HG03135 (cell line): ENCODE data around the gene CCDC110.

ENCODE experiments used
- ATAC-seq: cut with Tn5 transposase; IDR thresholded peaks from one replicate; pipeline ENCODE4 v1.9.1; 2021; ENCODE audit warnings: mild to moderate bottlenecking, moderate library complexity; ENCODE audit not compliant: unreplicated experiment

CCDC110 gene

DNA sequence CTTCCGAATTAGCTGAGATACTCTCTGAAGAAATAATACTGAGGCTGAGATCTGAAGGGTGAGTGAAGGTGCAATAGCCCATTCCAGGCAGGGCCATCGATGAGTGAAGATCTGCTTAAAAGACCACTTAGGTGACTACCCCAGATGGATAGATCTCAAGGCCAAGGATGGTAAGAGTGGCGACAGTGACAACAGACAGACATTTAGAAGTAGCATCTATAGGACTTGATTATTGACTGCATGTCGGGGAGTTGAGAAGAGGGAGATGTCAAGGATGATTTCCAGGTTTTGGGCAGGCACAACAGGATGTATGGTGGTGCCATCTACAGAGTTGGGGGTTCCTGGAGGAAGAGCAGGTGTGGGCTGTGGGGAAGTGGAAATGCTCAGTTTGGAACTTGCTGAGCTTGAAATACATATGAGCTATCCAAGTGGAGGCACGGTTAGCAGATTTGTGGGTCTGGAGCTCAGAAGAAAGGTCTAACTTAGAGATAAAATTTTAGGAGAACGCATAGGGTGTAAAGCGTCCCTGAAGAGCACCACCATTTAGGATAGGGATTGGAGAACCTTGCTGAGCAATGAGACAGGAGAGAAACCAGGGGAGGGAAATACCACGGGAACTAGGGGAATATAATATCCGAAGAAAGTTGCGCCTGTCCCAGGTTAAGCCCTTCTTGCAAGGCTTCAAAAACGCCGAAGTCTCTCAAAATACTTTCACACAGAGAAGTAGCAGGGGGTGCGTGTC is 46.5 kb downstream of the CCDC110 start:
- ATAC-seq: peak; percentile 2

DNA sequence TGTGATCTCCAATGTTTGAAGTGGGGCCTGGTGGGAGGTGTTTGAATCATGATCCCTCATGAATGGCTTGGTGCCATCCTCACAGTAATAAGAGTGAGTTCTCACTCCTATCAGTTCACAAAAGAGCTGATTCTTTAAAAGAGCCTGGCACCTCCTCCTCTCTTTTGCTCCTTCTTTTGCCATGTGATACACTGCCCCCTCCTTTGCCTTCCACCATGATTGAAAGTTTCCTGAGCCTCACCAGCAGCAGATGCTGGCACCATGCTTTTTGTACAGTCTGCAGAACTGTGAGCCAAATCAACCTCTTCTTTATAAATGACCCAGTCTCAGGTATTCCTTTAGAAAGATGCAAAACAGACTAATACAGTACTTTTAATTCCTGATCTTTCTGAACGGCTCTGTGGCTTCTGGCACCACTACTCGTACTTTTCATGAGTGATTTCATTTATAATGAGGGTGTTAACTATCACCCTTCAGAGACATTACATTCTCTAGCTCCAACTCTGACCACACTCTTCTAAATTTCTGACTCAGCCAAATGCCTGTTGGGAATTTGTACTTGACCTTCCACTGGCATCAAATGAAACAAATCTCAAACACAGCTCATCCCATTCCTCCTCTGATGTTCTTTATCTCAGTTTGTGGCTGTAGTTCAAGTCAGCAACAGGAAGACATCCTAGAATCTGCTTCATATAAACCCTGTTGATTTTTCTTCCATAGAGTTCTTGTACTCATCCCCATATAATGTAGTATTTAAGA is 50.0 kb downstream of the CCDC110 start:
- ATAC-seq: no peak

DNA sequence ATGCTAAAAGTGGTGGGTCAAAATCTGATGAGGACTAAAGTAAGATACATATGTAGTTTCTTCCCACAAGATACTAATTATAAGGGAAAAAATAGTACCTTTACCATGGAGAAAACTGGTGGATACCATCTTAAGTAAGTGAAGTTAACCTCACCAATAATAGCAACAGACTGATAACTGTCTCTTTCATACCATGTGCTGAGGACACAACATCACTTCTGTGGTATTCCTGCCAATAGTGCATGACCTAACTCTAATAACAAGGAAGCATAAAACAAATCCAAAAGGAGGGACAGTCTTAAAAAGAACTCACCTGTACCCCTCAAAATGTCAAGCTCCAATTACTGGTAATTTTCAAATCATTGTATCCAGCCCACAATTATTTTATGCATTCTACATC is 54.6 kb downstream of the CCDC110 start:
- no peak for ATAC-seq

GRCh38 chr4:185412412-185412811 is 59.1 kb downstream of the CCDC110 start:
- ATAC-seq: no peak

GRCh38 chr4:185411849-185412248 is 59.7 kb downstream of the CCDC110 start:
- ATAC-seq: no peak

DNA sequence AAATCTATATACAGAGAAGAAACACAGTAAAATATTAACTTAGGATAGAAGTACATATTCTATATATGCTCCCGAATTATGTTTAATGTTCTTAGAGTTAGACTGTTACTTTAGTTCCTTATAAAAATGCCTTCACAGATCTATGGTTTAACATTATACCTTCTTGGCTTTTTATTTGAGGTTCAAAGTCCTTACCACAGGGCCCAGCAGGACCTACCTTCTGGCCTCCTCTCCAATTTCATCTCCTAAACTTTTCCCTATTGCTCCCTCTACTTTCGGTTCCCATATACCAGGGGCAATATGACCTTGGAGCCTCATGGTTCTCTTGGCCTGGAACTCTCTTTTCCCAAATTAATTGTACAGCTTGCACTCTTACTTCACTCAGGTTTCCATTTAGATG is 63.1 kb downstream of the CCDC110 start:
- no peak for ATAC-seq

DNA sequence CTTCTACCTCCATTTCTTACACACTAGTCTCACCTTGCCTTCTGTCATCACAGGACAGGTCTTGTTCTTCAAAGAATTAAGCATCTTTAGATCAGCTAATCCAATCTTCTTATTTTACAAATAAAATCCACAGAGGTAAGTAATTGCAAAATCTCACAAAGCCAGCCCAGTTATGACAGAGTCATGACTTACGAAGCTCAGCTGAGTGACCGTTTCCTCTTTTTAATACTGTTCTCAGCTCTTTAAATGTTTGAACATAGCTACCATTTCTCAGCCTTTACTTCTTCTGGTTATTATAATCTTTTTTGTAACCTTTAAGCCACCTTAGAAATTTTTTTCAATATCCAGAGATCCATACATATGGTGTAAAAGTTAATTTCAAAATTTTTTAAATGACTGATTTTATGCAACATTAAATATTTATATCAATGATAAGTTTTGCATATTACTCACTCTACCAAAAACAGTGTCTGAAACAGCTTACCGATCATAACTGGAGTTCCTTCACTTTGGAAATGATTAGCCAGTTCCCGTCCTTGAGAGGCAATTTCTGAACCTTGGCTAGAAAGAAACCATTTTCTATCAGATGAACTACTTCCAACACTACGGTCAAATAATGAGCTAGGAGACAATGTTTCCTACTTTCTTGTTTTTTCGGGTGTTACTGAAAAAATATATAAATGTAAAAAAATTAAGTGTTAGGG is 66.1 kb downstream of the CCDC110 start:
- peak; percentile 75 for ATAC-seq

DNA sequence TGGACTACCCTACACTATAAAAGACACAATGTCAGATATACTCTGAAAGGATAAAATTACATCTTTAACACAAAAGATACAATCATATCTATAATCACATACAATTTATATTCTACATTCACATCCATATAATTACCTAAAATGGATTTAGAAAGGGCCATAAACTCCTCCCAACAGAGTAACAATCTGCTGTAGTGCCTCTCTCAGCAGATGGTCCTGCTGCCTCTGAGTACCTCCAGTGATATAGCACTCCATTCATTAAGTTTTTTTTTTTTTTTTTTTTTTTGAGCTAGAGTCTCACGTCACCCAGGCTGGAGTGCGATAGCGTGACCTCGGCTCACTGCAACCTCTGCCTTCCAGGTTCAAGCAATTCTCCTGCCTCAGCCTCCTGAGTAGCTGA is 67.5 kb downstream of the CCDC110 start:
- ATAC-seq: no peak

GRCh38 chr4:185399466-185399865 is 72.1 kb downstream of the CCDC110 start:
- ATAC-seq: no peak

- ATAC-seq: no peak
Measured at GRCh38 chr4:185398618-185399017, 72.9 kb downstream of the CCDC110 start.

GRCh38 chr4:185396724-185397385 is 74.7 kb downstream of the CCDC110 start, which contains the start of gene ANKRD37:
Gene ANKRD37 (plus strand): TSS chr4:185396841. CDS start chr4:185396924, 83 bp downstream.
- ATAC-seq: no peak

DNA sequence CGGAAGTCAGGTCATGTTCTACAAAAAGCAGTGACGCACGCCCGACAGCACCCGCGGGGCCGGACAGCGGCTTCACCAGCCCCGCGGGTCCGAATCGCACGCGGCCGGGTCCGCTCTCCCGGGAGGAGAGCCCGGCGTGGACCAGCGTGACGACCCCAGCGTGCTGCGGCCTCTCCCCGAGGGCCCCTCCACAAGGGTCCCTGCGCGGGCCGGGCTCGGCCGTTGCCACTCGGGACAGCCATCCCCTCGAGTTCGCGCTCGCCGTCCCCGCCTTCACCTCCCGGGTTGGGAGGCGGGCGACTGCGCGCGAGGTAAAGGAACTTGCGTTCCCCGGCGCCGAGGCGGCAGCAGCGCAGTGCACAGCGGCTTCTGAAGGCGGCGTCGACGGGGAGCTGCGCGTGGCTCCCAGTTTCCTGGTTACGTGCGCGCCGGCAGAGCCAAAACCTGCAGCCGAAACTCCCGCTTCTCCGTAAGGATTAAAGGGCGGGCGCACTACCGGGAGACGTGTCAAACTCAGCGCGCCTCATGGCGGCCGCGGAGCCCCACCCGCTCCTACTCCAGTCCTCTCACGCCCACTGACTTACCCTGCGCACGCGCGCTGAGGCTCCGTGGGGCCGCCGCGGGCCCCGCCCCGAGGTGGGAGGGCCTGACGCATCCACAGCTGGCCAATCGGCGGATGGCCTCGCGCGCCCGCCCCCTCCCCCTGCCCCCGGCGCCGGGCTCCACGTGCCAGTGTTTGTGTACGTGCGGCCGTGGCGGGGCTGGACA is 75.4 kb downstream of the CCDC110 start:
- peak; percentile 78 for ATAC-seq

DNA sequence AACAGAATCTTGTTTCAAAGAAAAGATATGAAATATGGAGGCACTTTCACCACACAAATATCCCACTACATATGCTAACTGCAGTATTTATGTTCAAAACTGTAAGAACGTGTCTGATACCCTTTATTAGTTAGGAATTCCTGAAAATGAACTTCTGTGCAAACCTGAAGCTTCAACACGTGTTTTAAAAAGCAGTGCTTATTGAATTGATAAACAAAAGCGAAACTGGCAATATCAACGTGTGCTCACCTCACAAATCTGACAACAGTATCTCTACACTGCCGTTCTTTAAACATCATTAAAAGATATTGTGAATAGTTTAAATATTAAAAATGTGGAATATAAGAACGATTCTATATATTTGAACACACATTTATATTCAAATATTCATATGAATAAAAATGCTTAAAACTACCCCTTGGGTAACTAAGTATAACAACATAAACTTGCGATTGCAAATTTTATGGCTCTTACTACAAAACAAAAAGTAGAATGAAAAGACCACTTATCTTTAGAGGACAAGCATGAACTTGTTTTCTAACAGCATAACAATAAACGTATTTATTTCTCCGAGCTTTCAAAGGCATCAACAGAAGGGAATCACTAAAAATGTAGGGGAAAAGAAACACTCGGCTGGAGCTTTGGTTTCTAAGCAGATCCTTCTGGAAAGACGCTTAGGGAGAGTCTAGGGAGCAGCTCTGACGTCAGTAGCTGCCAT is 76.1 kb downstream of the CCDC110 start, which contains the start of gene LRP2BP:
TSS of gene LRP2BP (minus strand) at position 687 of the 718 bp plus-strand sequence. CDS start 17,738 bp downstream, outside the sequence.
- no peak for ATAC-seq
